Cardiac fibroblast (primary cell): ENCODE measurements around the gene AAR2.

ENCODE experiments used
- DNase-seq, 2 donors: peaks; one replicate each; pipeline versions ENCODE4 v3.0.0 to v3.0.0-alpha.2; 2010; ENCODE audit warnings: low read depth in 2 of 2
- H3K4me3 ChIP-seq, 2 donors: replicated peaks in 1 of 2; 1 replicate in 1 of 2; 2 replicates in 1 of 2; pipeline ENCODE4 v1.5.1; 2011; ENCODE audit warnings: low read depth in 2 of 2, low read length in 2 of 2, mild to moderate bottlenecking in 2 of 2, moderate library complexity in 1 of 2
- TF ChIP-seq, protein P1 (sequence below): IDR thresholded peaks from one replicate; pipeline ENCODE4 v1.5.1; 2011; ENCODE audit warnings: low read depth, mild to moderate bottlenecking, low read length, inconsistent platforms

Gene AAR2, protein sequence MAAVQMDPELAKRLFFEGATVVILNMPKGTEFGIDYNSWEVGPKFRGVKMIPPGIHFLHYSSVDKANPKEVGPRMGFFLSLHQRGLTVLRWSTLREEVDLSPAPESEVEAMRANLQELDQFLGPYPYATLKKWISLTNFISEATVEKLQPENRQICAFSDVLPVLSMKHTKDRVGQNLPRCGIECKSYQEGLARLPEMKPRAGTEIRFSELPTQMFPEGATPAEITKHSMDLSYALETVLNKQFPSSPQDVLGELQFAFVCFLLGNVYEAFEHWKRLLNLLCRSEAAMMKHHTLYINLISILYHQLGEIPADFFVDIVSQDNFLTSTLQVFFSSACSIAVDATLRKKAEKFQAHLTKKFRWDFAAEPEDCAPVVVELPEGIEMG

DNA sequence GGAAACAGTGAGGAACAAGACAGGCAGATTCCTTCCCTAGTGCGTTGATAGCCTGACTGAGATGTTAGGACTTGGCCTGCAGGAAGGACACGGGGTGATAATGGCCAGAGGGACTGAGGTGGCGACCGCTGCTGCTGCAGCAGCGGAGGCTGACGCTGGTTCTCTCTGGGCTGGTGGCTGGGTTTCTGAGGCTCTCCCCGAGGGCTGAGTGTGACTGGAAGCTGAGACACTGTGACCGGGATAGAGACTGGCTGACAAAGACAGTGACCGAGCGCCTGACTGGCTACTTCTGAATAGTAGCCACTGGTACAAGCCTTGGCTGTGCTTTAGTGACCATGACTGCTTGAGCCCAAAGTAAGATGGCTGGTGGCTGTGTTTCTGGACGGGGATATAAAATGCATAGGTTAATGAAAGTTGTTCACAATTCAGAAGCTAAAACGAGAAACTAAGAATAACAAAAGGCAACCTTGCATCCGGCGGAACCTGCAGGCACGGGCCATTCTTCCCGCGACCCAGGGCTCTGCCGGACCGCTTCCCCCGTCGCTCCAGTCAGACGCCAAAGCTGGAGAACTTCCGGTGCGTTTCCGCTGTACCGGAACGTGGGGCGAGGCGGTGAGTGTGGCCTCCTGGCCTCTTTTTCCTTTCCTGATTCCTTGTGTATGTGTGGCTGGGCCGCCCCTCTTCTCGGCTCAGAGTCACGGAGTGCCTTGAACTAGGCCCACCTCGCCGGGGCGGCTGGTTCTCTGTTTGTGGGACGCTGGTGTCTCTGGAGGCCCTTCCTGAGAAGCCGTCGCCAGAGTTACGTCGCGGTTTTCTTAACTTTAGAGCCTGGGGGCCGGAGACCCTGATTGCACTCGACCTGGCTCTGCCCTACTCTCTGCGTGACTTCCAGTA is at the start of gene AAR2:
Gene AAR2 (plus strand): TSS at position 587 of the 894 bp plus-strand sequence. CDS start 3,391 bp downstream, outside the sequence.
- TF ChIP-seq, protein P1, sequence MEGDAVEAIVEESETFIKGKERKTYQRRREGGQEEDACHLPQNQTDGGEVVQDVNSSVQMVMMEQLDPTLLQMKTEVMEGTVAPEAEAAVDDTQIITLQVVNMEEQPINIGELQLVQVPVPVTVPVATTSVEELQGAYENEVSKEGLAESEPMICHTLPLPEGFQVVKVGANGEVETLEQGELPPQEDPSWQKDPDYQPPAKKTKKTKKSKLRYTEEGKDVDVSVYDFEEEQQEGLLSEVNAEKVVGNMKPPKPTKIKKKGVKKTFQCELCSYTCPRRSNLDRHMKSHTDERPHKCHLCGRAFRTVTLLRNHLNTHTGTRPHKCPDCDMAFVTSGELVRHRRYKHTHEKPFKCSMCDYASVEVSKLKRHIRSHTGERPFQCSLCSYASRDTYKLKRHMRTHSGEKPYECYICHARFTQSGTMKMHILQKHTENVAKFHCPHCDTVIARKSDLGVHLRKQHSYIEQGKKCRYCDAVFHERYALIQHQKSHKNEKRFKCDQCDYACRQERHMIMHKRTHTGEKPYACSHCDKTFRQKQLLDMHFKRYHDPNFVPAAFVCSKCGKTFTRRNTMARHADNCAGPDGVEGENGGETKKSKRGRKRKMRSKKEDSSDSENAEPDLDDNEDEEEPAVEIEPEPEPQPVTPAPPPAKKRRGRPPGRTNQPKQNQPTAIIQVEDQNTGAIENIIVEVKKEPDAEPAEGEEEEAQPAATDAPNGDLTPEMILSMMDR, result no peak
- DNase-seq, result peak; percentile 83 to 85

DNA sequence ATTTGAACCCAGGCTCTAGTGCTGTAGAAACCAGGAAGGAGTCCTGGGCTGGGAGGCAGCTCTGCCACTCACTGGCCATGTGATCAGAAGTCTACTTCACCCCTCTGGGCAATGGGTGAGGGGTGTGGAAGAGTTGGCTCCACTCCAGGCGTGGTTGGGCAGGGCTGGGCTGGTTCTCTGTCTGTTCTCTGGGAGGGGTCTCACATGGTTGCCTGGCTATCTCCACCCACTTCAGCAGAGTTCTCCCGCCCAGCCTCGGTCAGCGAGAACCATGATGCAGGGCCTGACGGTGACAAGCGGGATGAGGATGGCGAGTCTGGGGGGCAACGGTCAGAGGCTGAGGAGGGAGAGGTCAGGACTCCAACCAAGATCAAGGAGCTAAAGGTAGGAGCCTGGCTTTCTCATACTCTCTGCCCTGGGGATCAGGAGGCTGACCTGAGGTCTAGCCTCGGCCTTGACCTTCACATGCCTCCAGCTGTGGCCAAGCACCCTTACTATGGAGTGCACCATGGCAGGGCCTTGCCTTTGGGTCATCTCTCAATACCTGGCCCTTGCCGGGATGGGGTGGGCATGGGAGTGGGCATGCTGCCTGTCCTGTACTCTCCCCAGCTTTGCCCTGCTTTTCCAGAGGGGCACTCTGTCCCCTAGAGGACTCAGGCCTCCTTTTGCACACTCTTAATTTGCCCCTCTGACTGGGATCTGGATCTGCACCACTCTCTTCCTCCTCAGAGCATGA is 42.1 kb upstream of the AAR2 start:
- no peak overlapping the region for H3K4me3 ChIP-seq
- TF ChIP-seq, protein P1, result no peak
- DNase-seq, result no peak

More for the DNA sequence above, at the start of gene AAR2:
- peak within 1 kb of the TSS; percentile 78 to 84 for H3K4me3 ChIP-seq

DNA sequence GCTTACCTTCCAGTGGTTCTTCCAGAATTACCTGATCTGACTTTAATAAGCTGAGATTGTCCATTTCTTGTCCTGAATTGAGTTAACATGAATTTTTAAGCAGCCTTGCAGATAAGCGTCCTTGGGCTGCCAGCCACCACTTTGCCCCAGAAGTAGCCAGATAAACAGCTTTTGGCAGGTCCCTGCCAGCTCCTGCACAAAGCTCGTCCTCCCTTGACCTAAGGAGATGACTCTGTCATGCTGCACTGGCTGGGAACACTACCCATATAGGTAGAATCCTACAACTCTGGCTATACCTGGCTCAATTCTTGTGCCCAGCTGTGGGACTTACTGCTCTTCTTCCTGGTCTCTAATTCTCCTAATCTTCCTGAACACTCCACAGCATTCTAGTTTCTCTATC is 39.6 kb upstream of the AAR2 start:
- H3K4me3 ChIP-seq, result no peak overlapping the region
- no peak for DNase-seq
- TF ChIP-seq, protein P1, result no peak

DNA sequence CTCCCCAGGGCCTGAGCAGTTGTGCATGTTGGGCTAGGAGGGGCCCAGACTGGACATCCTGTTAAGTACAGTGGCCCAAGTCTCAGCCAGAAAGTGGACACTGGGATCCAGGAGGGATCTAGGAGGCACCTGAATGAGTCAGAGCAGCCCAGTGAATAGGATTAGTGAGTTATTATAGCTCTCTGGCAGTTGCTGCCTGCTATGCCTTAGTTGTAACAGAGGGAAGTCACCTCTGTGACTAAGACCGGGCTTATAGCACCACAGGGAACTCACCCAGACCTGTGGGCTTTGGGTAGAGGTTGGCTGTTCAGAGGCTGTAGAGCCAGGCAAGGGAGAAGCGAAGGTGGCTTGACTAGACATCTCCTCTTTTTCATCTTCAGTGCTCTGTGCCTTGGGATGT is 39.0 kb upstream of the AAR2 start:
- TF ChIP-seq, protein P1, result no peak
- no peak overlapping the region for H3K4me3 ChIP-seq
- no peak for DNase-seq

DNA sequence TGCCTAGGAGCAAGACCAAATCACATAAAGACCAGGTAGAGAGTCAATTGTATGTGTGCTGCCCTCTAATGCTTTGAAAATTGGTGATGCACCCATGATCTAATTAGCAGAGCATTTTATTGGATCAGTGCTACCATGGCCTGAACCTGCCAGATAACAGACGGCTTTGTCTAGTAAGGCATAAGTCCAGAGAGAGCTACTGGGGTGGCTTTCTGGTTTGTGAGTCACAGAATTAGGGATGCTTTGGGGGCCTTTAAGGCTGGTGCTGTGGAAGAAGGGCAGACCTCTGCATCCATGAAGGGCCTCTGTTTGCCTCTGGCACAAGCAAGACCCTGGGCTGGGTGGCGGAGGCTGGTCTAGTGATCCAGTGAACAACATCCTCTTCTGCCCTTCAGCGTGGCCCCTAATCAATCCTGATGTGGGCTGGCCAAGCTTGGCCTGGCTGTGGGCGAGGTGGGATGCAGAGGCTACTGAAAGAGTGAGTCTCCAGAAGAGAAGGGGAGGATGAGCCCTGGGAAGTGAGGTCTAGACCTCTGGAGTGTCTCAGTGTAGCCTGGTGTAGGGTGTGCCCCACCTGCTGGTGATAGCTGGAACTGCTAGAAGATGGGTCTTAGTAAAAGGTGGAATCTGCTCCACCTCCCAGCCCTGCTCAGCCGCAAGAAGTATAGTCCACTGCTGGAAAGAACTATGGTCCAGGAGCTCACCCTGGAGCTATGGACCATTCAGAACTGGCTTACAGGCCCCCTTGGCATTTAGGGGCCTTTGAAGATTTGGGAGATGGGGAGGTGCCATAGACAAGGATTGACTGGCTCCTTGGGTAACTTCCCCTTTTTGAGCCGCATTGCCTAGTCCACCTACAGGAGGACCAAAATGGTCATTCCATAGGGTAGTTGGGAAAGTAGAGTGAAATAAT is 36.7 kb upstream of the AAR2 start:
- TF ChIP-seq, protein P1, result peak; percentile 91
- DNase-seq, result peak; percentile 85 to 87

More for the DNA sequence above, 36.7 kb upstream of the AAR2 start:
- no peak overlapping the region for H3K4me3 ChIP-seq
